Adrenal gland (tissue), 5 donors: ENCODE data around the gene LIMK2.

Source experiments
- POLR2A ChIP-seq, 2 donors: fragments of 450-650 bp; IDR thresholded peaks; one replicate each; pipeline ENCODE4 v1.6.1; 2017; ENCODE audit warnings: antibody characterized with exemption in 2 of 2, mild to moderate bottlenecking in 2 of 2, moderate library complexity in 1 of 2
- TF ChIP-seq, protein P1 (sequence below), 6 experiments: fragments of 450-650 bp in 4 of 6; fragments of 200-600 bp in 2 of 6; sonication (generic) in 1 of 6; IDR thresholded peaks; 1 replicate in 5 of 6; 2 replicates in 1 of 6; pipeline versions ENCODE4 v1.5.1 to v1.8.0; 2016 to 2021; ENCODE audit warnings: antibody characterized with exemption in 6 of 6, mild to moderate bottlenecking in 2 of 6, moderate library complexity in 1 of 6
- donor health status: DM: no; HTN: no; CAD: no.

- TF ChIP-seq, protein P1, sequence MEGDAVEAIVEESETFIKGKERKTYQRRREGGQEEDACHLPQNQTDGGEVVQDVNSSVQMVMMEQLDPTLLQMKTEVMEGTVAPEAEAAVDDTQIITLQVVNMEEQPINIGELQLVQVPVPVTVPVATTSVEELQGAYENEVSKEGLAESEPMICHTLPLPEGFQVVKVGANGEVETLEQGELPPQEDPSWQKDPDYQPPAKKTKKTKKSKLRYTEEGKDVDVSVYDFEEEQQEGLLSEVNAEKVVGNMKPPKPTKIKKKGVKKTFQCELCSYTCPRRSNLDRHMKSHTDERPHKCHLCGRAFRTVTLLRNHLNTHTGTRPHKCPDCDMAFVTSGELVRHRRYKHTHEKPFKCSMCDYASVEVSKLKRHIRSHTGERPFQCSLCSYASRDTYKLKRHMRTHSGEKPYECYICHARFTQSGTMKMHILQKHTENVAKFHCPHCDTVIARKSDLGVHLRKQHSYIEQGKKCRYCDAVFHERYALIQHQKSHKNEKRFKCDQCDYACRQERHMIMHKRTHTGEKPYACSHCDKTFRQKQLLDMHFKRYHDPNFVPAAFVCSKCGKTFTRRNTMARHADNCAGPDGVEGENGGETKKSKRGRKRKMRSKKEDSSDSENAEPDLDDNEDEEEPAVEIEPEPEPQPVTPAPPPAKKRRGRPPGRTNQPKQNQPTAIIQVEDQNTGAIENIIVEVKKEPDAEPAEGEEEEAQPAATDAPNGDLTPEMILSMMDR (IDR thresholded peaks at IDR 0.05) = peak; percentile 63 to 82 (median 73)
- no peak for TF ChIP-seq POLR2A (IDR thresholded peaks at IDR 0.05)
Measured at GRCh38 chr22:31272522-31273446, 60.7 kb downstream of the LIMK2 start.
